Measurements from ENCODE around the gene TBX1.

TBX1 gene

GRCh38 chr22:19815093-19815822, 54.7 kb downstream of the TBX1 start:
- DNase-seq (ENCODE audit: low read depth) = no peak

GRCh38 chr22:19815823-19816290, 55.3 kb downstream of the TBX1 start:
- DNase-seq (ENCODE audit: low read depth) = no peak

GRCh38 chr22:19816372-19817119, 56.0 kb downstream of the TBX1 start:
- no peak for DNase-seq (ENCODE audit: low read depth)
